ENCODE measurements around the gene SCRN1.
A peak's percentile ranks its signal among the peaks of the same experiment; 100 is the strongest.

SCRN1 gene

GRCh38 chr7:29888006-29888405 lies 101.6 kb downstream of the SCRN1 start:
- no peak for DNase-seq (ENCODE audit: low spot score)
- H3K27ac ChIP-seq, result no peak overlapping the region
- no peak overlapping the region for H3K4me3 ChIP-seq
- TF ChIP-seq CTCF (IDR thresholded peaks at IDR 0.05), result no peak

GRCh38 chr7:29886827-29887226 lies 102.8 kb downstream of the SCRN1 start:
- Histone ChIP-seq H3K4me3 (no peak overlapping the region), H3K27ac (no peak overlapping the region)
- DNase-seq (ENCODE audit: low spot score), result no peak
- no peak for TF ChIP-seq CTCF (IDR thresholded peaks at IDR 0.05)

- DNase-seq (ENCODE audit: low spot score), result no peak
- no peak for TF ChIP-seq CTCF (IDR thresholded peaks at IDR 0.05)
- Histone ChIP-seq H3K4me3 (no peak overlapping the region), H3K27ac (no peak overlapping the region)
Measured at GRCh38 chr7:29885626-29886025, 104.0 kb downstream of the SCRN1 start.

- DNase-seq (ENCODE audit: low spot score), result no peak
- TF ChIP-seq CTCF (IDR thresholded peaks at IDR 0.05), result no peak
- Histone ChIP-seq H3K4me3 (peak overlapping the region; percentile 49), H3K27ac (no peak overlapping the region)
Measured at GRCh38 chr7:29884399-29885272, 105.0 kb downstream of the SCRN1 start.

DNA sequence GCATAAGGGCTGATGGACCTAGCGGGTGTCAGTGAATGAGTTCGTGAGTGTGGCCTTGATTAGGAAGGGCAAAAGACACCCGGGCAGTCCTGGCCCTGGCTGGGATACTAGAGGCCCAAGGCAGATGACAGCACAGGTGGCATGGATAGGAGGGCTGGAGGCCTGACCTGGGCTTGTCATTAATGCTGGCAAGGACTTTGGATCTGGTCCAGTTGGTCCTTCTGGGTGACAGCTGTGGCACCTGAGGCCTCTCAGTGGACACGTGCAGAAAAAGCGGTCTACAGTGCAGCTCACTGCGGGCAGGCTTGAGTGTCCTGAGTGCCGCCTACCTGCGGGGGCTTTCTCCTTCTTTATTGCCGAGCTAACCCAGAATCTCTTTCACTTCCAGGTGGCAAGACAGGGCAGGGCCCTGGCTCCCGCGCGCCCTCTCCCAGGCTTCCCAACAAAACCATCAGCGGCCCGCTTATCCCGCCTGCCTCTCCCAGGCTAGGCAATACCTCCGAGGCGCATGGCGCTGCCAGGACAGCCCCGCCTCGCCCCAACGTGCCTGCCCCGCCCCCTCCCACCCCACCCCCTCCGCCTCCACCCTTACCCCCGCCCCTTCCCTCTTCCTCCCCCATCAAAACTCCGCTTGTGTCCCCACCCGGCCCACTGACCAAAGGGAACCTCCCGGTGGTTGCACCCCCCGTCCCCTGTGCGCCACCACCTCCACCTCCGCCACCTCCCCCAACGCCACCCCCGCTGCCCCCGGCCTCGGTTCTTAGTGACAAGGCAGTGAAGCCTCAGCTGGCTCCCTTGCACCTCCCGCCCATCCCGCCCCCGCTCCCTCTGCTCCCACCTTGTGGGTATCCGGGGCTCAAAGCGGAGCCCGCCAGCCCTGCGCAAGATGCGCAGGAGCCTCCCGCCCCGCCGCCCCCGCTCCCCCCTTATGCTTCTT lies 105.9 kb downstream of the SCRN1 start:
- no peak for TF ChIP-seq CTCF (IDR thresholded peaks at IDR 0.05)
- Histone ChIP-seq H3K27ac (no peak overlapping the region), H3K4me3 (peak overlapping the region; percentile 49)
- DNase-seq (ENCODE audit: low spot score), result no peak

DNA sequence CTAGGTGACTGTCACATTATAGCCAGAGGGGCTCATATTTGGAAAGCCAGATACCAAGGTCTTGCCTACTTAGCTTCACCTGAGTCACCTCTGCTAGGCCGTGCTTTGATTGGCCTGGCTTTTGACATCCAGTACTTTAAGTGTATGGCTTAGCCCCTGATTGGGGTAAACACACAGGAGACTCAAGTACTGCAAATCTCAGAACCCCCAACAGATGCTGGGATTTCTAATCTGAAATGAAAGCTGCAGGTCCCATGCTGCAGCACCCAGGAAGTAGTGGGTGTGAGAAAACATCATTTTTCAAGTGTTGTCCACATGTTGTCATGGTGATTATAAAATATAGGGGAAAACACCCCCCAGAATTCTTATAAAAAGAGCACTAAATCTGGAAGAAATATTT lies 107.1 kb downstream of the SCRN1 start:
- Histone ChIP-seq H3K27ac (no peak overlapping the region), H3K4me3 (no peak overlapping the region)
- DNase-seq (ENCODE audit: low spot score), result no peak

More for the DNA sequence above, 107.1 kb downstream of the SCRN1 start:
- TF ChIP-seq CTCF (IDR thresholded peaks at IDR 0.05), result no peak
